ENCODE data around the gene MSH3. TPM values are rescaled to one million over a fixed set of nuclear protein-coding genes. Genes with fewer than 3 reads are reported as not detected.

The MSH3 gene
- 10 to 100 TPM; 10.9 to 11.5 TPM for total RNA-seq
- long read RNA-seq, full-length matches to known transcripts: 3 of 9 reads
- long read RNA-seq, partial matches to known transcripts: 6 of 9 reads
- long read RNA-seq, other reads (novel, unspliced or antisense): 0 of 9 reads

DNA sequence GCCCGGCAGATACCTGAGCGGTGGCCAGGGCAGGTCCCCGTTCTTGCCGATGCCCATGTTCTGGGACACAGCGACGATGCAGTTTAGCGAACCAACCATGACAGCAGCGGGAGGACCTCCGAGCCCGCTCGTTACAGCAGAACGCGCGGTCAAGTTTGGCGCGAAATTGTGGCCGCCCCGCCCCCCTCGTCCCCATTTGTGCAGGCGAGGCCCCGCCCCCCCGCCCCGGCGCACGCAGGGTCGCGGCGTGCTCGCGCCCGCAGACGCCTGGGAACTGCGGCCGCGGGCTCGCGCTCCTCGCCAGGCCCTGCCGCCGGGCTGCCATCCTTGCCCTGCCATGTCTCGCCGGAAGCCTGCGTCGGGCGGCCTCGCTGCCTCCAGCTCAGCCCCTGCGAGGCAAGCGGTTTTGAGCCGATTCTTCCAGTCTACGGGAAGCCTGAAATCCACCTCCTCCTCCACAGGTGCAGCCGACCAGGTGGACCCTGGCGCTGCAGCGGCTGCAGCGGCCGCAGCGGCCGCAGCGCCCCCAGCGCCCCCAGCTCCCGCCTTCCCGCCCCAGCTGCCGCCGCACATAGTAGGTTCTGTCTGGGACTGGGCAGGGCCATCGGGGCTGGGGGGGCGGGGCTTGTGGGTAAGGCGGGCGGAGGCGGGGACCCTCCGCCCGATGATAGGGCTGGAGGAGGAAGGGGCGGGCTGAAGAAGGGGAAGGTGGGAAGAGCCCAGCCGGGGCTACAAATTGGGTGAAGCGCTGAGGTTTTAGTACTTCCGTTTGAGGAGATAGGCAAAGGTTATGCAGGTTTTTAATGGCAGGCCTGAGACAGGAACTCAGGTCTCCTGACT lies at the start of gene MSH3, which contains the start of gene DHFR:
Gene MSH3, plus strand, starts transcription at position 262 of the 840 bp plus-strand sequence. Its CDS starts 76 bp downstream, at position 338.
Gene DHFR, minus strand, starts transcription at position 593 of the 840 bp plus-strand sequence. Its CDS starts 494 bp downstream, at position 99.
- intact Hi-C loops (cut with DNase I): no loop called here
- ATAC-seq: peak; percentile 75 to 88
- peak; percentile 87 for DNase-seq

DNA sequence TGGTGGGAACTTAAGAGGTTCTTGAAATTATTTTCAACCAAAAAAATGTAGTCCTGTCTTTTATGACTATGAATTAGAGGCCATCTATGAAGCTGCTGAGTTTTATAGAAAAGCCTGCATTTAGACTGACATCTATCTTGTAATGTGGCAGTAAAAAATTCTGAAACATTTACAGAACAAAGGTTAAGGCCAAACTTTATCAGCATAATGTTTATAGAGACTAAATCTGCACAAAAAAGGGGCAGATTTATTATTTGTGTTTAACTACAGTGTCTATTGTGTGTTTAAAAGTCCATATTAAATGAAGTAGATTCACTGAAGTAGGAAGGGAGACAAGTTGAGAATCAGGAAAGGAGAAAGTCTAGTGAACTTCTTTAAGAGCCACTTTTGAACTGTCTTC lies 47.1 kb upstream of the MSH3 start:
- intact Hi-C loops (cut with DNase I): no loop called here
- no peak for ATAC-seq
- DNase-seq: no peak

DNA sequence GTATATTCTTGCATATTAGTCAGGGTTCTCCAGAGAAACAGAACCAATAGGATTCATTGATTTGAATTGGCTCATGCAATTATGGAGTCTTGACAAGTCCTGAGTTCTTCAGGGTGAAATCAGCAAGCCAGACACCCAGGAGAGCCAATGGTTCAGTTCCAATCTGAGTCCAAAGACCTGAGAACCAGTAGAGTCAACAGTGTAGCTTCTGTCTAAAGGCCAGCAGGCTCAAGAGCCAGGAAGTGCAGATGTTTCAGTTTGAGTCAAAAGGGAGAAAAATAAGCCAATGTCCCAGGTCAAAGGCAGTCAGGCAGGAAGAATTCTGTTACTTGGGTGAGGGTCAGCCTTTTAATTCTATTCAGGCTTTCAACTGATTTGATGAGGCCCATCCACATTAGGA lies 46.6 kb upstream of the MSH3 start:
- DNase-seq (no peak), ATAC-seq (no peak)
- intact Hi-C loops (cut with DNase I): no loop called here

DNA sequence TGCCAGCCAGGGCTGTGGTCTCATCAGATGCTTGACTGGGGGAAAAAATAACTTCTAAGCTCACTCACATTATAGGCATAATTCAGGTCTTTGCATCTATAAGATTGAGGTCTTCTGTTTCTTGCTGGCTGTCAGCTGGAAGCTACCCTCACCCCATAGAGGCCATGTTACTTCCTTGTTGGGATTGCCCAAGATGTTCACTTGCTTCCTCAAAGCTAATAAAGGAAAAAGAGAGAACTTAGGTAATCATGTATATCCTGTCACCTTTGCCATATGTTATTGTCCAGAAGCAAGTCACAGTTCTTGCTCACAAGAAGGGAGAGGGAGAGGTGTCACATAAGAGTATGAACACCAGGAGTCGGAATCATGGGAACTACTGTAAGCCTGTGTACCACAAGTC lies 45.7 kb upstream of the MSH3 start:
- intact Hi-C loops (cut with DNase I): no loop called here
- ATAC-seq: no peak
- no peak for DNase-seq

DNA sequence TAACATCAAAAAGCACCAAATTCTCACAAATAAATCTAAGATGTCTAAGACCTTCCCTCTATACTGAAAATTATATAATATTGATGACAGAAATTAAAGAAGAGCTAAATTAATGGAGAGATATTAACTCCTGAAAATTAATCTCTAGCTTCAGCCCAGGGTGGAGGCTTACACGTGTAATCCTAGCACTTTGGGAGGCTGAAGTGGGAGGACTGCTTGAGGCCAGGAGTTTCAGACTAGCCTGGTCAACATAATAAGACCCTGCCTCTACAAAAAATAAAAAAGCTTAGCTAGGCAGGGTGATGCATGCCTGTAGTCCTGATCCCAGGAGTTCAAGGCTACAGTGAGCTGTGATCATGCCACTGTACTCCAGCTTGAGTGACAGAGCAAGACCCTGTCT lies 44.8 kb upstream of the MSH3 start:
- DNase-seq (no peak), ATAC-seq (no peak)
- intact Hi-C loops (cut with DNase I): no loop called here

DNA sequence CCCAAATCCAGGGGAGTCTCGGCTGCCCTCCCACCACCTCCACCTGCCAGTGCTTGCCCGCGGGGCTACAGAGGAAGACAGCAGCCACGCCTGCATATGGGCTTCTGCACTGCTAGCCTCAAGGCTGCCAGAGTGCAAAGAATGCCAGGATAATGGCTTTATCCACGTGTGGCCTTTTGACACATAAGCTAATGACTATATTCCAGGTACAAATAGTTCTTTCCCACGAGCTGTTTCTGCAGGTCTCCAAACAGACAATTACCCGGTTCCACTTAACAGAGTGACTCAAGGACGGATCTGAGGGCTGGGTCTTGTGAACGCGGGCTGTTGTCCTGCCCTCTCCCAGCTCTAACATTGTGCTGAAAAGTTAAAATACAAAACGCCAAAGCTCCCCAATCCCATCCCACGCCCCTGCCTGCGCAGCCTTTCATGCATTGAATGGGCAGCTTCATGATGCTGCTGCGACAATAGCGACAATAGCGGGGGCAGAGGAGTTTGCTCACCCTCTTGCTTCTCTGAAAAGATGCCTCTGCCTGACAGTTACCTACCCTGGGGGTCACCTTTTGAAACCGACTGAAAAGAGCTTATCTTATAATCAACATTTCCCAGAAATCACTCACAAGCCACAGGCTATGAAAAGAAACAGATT lies 39.1 kb upstream of the MSH3 start:
- intact Hi-C loops (cut with DNase I): no loop called here
- ATAC-seq: no peak
- no peak for DNase-seq

DNA sequence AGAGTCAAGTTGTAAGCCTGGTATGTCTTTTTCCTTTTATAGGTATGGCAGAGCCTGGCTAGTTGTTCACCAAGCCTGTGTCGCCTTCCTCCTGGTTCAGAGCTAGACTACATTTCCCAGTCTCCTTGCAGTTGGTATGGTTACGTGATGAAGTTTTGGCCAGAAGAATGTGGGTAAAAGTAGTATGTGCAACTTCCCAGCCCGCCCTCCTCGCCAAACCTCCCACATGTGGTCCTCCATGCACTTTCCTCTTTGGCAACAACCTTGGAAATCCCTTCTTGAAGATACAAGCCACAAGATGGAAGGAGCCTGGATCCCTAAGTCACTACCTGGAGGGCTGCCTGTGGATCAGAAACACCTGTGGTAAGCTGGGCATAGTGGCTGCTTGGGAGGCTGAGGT lies 36.0 kb upstream of the MSH3 start:
- DNase-seq (no peak), ATAC-seq (no peak)
- intact Hi-C loops (cut with DNase I): no loop called here

DNA sequence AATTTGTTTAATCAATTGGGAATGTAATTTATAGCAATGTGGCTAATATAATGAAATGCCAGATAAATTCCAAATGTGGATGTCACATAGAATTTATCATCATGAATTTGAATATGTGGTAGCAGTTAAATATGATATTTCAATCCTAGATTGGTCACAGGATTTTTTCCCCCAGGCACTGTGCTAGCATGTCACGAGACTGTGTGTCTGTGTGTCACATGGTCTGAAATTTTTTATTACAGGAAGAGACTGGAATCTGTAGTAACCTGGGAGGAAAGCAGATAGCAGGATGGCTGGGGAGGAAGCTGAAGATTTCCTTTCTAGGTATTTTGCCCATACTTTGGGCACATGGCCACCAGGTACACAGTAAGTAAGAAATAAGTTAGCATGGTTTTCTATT lies 35.4 kb upstream of the MSH3 start:
- DNase-seq (no peak), ATAC-seq (no peak)
- intact Hi-C loops (cut with DNase I): no loop called here

DNA sequence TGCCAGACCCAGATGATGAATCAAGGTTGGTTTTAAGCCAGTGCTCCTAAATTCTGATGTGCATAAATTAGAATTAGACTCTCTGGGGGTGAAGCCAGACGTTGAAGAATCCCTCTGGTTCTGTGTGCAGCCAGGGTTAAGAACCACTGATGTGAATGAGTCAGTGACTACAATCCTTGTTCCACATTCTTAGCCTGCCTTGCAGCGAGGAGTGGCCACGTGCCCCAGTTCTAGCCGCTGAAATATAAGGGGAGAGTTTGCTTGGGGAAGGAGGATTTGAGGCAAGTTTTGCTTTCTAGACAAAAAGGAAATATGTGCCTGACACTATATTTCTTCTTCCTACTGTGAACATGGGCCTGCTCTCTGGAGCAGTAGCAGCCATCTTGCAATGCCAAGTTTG lies 34.2 kb upstream of the MSH3 start:
- DNase-seq: no peak
- intact Hi-C loops (cut with DNase I): no loop called here
- no peak for ATAC-seq

DNA sequence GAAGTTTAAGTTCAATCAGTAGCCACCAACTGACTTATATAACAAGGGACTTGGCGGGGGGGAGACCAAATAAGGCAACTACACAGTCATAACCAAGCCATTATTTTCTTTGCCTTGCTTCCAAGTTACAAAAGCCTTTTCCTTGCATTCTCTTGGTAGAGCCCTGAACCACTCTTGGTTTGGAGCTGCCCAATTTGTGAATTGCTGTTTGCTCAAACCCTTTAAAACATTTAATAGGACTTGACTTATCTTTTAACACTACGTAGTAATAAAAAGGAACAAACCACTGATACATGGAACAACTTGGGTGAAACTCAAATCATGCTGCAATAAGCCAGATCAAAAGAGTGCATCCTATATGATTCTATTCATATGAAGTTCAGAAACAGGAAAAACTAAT lies 31.7 kb upstream of the MSH3 start:
- ATAC-seq (no peak), DNase-seq (no peak)
- intact Hi-C loops (cut with DNase I): no loop called here

DNA sequence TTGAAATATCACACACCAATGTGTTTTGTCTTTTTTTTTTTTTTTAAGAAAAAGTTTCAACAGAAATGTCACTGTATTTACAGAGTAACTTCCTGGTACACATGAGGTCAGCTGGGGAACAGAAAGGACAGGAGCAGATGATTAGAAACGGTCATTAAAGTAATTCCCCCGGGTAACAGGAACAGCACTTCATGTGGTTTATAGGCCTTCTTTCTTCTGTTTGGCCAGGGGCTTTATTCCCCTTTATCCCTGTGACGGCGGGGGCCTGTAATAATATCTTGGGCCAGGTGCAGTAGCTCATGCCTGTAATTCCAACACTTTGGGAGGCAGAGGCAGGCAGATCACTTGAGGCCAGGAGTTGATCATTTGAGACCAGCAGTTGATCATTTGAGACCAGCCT lies 30.5 kb upstream of the MSH3 start:
- ATAC-seq: no peak
- DNase-seq: no peak
- intact Hi-C loops (cut with DNase I): no loop called here

DNA sequence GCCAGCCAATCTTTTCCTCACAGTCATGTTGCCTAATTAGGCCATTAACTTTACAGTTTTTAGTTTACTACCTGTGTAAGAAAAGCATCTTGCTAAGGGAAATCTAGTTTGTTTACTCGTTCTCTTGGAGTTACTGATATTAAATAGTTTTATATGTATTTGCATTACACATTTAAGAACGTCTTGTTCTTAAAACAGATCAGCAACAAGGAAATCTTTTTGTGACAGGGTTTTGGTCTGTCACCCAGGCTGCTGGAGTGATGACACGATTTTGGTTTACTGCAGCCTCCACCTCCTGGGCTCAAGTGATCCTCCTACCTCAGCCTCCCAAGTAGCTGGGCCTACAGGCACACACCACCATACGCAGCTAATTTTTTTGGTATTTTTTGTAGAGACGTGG lies 29.2 kb upstream of the MSH3 start:
- ATAC-seq (no peak), DNase-seq (no peak)
- intact Hi-C loops (cut with DNase I): no loop called here

DNA sequence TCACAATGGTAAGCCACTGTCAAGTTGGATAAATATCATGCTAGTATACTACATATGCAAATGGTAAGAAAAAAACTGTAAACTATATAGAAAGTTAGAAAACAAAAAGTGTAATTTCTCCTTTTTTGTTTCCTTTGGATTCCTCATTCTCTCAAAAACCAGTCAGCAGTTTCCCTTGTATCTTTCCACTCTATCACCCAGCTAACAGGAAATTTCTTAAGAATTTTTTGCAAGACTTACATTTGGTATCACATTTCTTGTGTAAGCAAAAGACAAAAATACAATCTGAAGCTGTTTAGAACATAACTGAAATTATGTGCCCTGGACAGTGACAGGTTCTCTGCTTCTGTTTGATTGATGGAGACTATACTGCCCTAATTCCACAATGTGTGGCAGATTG lies 25.2 kb upstream of the MSH3 start:
- ATAC-seq (no peak), DNase-seq (no peak)
- intact Hi-C loops (cut with DNase I): no loop called here

DNA sequence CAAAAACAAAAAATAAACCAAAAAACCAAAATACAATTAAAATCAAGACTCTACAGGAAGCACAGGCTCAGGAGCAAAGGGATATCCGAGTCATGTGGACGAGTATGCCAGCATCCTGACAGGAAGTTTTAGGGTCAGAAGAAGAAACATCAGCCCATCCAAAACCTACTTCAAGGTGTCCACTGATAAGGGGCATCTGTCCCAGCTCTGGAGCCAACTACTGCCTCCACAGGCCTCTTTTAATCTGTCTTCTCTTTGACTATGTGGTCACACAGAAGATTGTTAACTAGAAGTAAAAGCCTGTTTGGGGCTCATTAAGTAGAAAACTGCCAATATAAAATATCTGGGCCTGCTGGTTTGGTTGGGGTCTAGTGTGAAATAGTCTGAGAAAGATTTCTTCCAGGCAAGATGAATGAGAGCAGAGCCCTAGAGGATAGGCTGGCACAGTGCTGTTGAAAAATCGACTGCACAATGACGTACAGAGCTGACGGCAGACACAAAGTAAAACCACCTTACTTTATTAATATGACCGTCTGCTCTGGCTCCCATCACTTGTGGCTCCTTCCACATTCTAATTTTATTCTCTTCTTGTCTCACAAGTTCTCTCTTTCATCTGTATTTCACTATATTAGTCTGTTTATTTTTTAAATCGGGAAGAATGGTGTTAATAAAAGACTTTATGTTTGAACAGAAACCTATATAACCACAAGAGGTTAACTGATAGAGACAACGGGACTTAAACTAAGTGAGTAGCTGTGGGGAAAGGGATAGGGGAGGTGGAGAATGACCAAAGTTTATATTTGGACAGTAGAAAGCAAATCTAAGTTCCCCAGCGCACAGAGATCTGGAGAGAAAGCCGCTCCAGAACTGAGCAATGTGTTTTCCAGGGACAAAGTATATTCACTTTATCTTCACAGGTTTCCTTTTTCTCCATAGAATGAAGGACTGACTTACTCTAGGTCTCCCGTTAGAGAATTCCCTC lies 22.9 kb upstream of the MSH3 start:
- intact Hi-C loops (cut with DNase I): no loop called here
- DNase-seq (no peak), ATAC-seq (no peak)

DNA sequence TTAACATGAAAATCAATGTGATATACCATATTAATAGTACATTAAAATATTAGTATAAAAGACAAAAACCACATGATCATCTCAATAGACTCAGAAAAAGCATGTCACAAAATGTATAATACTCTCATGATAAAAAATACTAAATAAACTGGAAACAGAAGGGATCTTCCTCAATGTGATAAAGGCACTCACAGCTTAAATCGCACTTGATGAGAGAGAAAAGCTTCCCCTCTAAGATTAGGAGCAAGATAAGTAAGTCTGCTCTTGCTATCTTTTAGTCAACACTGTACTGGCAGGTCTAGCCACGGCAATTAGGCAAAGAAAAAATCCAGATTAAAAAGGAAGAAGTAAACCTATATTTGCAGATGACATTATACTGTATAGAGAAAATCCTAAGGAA lies 21.8 kb upstream of the MSH3 start:
- ATAC-seq (no peak), DNase-seq (no peak)
- intact Hi-C loops (cut with DNase I): no loop called here

DNA sequence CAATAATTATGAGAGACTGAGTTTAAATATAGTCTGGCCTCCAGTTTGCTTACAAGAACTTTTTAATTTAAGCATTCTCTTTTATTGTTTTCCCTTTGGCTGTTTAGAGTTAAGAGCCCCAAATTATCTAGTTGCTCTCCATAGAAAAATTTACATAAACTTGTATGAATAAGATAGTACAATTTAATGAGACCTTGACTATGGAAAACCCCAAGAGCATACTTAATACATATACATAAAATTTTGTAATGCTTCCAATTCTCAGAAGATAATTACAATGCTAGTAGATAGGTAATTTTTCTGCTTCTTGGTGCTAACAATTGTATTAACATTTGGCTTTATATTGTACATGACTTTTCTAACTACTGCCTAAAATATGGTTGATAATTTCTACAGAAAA lies 20.3 kb upstream of the MSH3 start:
- intact Hi-C loops (cut with DNase I): no loop called here
- DNase-seq (no peak), ATAC-seq (no peak)

DNA sequence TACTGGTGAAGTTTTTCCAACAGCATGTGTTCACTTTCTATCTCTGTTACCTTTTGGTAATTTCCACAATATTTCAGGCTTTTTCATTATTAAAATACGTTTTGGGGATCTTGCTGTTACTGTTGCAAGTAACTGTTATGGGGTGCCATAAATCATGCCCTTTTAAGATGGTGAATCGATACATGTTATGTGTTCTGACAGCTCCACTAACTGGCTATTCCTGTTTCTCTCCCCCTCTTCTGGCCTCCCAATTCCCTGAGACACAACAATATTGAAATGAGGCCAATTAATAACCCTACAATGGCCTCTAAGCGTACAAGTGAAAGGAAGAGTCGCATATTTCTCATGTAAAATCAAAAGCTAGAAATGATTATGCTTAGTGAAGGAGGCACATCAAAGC lies 13.1 kb upstream of the MSH3 start:
- intact Hi-C loops (cut with DNase I): no loop called here

DNA sequence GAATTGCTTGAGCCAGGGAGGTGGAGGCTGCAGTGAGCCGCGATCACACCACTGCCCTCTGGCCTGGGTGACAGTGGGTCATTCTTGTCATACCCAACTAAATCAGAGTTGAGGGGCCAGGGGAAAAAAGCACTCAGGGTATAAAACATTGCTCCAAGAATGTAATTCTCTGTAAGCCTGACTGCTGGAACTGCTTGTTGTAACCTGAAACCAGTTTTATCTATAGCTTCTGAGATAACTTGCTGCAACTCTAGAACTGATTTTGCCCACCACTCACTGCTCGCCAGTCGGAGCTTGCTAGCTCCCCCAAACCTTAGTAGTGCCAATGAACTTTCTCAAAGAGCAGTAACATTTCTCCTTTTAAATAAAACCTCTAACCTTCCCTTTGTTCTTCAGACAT lies 9.6 kb upstream of the MSH3 start:
- intact Hi-C loops (cut with DNase I): no loop called here
- no peak for ATAC-seq
- DNase-seq: no peak

More for the DNA sequence above, 13.1 kb upstream of the MSH3 start:
- DNase-seq (no peak), ATAC-seq (no peak)

DNA sequence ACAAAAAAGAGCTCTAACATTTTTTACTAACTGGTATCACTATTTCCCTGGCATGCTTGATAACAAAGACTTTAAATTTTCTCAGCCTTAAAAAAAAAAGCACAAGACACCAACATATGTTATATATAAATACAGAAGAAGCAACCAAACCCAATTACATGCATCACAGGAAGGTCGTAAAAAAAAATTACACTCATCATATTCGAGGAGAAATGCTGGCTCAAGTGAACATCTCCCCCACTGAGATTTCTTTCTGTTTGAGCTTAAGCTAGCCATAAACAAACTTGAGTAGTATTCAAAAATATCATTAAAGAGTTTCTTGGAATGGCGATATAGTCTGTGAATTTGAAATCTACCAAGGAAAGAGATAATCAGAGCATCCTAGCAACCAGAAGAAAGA lies 7.5 kb upstream of the MSH3 start:
- DNase-seq (no peak), ATAC-seq (no peak)
- intact Hi-C loops (cut with DNase I): no loop called here

DNA sequence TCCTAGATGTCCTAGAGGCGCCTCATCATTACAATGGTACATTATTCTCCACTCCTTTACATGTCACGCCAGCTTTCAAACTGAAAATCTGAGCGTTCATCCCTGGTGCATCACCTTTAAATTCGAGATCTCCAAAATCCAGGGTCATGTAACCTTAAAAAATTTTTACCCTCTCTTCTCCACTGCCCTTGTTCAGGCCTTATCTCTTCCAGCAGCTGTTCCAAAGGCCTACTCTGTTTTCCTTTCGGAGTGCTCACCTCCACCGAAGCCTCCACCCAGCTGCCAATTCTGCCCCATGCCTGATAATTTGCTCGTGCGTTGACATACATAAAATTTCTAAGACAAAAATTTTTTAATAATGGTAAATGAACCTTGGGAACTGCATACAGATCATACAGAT lies 950 bp upstream of the MSH3 start:
- DNase-seq (no peak), ATAC-seq (no peak)
- intact Hi-C loops (cut with DNase I): no loop called here
